GM19328 (cell line): ENCODE data around the gene APC.
A peak's percentile ranks its signal among the peaks of the same experiment; 100 is the strongest.
"Not testable (repeated sequence)": the region's sequence is repeated elsewhere in the genome, so short reads cannot be mapped to it uniquely, and the experiment has no call there.

Experiments used
- ATAC-seq: cut with Tn5 transposase; IDR thresholded peaks from one replicate; pipeline ENCODE4 v1.9.1; 2021; ENCODE audit warnings: mild to moderate bottlenecking, moderate library complexity; ENCODE audit not compliant: unreplicated experiment

Gene APC

DNA sequence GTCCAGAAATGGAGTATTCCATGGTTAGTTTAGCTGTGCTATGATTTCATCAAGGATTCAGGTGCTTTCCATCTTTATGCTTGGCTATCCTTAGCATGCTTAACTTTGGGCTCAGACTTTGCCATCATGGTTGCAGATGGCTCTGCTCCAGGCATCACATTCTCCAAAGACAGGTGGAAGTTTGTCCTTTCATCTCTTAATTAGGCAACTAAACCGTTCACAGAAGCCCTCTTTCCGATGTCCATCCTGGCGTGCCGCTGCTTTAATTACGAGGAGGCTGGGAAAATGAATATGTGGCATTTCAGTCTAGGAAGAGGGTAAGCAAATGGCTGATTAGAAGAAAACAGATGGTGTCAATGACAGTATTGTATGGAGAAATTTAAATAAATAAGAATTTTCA, 24.5 kb upstream of the APC start:
- no peak for ATAC-seq

GRCh38 chr5:112716895-112717294, 20.8 kb upstream of the APC start:
- ATAC-seq, result not testable (repeated sequence)

DNA sequence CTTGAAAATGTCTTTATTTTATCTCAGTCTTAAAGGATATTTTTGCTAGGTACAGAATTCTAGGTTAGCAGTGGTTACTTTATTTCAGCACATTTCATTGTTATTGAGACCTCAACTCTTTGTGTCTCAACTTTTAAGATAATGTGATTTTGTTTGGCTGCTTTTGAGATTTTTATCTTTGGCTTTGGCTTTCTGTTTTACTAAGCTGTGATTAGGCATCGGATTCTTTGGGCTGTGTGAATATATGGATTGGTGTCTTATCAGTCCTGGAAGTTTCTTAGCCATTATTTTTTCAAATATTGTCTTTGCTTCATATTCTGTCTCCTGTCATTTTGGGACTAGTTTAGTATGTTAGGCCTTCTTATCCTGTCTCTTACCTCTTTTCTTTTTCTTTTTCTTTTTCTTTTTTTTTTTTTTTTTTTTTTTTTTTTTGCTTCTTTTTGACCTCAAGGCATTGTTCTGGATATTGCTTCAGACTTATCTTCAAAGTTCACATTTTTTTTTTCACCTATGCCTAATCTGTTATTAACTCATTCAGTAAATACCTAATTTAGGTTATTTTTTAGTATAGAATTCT, 20.1 kb upstream of the APC start:
- ATAC-seq, result no peak

DNA sequence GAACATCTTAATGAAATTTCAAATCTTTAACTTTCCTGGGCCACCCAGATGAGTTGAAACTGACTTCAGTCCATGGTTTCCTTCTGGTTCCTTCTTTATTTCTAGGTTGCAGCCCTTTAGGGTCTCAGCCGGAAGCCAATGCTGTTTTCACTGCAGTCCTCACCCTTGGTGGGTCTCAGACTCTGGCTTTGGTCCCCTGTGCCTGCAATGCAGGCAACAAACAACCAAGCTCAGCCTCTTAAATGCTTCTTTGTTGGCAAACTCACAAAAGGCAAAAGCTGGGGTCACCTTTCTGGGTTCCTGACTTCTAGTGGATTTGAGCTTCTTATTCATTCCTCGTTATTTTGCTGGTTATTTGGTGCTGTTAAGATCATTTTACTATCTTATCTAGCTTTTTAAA, 19.3 kb upstream of the APC start:
- no peak for ATAC-seq

DNA sequence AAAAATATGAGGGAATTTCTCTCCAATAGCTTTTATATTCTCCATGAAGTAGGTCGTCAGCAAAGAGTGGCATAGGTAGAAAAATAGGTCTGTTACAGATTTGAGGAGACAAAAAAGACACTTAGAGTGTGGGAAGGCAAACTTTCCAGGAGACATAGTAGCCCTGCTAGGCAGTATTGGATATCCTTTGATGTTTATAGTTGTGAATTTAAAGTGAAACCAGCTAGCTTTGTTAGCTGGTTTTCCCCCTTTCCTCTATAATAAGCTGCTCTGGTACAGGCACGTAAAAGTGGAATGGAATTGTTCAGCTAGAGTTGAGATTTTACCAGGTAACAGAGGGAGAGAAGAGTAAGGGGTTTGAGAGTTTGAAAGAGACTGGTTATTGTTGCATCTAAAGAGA, 17.1 kb upstream of the APC start:
- no peak for ATAC-seq

DNA sequence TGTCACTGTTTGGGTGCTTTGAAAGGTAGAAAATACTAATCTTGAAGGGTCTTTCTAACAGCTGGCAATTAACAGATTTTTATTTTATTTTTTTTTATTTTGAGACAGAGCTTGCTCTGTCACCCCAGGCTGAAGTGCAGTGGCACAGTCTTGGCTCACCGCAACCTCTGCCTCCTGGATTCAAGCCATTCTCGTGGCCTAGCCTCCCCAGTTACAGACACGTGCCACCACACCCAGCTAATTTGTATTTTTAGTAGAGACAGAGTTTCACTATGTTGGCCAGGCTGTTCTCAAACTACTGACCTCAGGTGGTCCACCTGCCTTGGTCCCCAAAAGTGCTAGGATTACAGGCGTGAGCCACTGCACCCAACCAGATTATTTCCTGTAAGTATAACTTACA, 12.8 kb upstream of the APC start:
- no peak for ATAC-seq

- no peak for ATAC-seq
Observed at GRCh38 chr5:112729630-112730029, 8.1 kb upstream of the APC start.

GRCh38 chr5:112732131-112732530, 5.6 kb upstream of the APC start:
- no peak for ATAC-seq

DNA sequence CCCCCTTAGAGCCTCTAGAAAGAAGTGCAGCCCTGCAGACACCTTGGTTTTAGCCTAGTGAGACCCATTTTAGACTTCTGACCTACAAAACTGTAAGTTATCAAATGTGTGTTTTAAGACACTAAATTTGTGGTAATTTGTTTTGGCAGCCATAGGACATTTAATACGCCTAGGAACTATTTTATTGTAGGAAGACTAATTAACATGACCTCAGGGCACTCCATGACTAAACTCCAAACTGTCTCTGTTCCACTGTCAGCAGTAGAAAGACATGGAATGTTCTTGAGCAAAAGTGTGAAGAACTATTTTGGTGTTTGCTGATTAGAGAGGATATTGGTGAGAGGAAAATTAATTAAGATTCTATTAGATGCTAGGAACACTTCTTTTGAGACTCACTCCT, 4.1 kb upstream of the APC start:
- no peak for ATAC-seq

- ATAC-seq, result no peak
Observed at GRCh38 chr5:112734597-112734996, 3.1 kb upstream of the APC start.

DNA sequence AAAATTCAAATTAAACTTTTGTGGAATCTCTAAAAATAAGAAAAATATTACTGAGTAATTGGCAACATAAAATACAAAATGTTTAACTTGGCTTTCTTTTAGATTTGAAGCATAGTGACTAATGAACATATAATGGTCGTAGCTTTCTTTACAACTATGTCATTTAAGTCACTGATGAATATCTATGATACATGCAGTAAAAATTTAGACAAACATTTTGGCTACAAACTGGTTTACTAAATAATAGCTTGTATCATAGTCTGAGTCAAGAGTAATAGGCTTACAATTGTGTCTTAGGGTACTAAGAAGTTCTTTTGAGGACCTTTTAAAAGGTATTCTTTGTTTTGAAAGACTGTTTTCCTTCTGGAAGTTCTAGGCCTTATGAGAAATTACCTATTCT, 2.0 kb upstream of the APC start:
- ATAC-seq, result no peak

DNA sequence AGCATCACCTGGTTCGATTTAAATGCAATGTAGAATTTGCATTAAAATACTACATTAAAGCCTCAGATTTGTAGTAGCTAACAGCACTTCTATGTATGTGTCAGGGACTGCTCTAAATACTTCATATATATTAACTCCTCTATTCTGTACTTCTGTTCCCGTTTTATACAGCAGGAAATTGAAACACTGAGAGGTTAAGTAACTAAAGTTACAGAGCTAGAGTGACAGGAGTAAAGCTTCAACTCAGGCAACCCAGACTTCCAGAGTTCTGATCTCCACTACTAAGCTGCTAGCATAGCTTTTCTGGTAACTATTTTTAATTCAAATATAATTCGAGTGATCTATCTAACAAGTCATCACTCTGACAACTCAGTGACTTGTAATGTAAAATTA, 619 bp upstream of the APC start:
- ATAC-seq, result peak; percentile 1

- peak; percentile 18 for ATAC-seq
Observed at GRCh38 chr5:112738191-112738560, 491 bp downstream of the APC start.

DNA sequence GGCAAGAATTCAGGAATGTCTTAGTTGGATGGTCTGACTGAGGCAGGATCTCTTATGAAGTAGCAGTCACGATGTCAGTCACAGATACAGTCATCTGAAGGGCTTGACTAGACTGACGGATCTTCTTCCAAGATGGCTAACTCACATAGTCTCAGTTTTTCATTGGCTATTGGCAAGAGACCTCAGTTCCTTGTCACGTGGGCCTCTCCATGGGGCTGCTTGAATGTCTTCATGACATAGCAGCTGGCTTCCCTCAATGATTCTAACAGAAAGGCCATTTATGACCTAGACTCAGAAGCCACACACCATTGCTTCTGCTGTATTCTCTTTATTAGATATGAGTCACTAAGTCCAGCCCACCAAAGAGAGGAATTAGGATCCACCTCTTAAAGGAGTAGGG, 4.7 kb downstream of the APC start:
- ATAC-seq, result no peak

DNA sequence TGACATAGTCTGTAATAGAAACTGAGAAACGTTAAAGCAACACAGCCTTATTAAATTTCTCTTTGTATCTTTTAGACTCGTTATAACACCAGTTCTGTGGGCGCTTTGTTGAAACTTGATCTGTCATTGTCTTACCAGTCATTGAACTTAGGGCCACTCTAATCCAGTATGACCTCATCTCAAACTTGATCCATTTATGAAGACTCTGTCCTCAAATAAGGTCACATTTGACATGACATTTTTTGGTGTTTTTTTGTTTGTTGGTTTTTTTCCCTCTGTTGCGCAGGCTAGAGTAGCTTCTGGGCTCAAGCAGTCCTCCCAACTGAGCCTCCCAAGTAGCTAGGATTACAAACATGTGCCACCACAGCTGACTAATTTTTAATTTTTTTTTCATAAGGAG, 5.9 kb downstream of the APC start:
- ATAC-seq, result no peak

DNA sequence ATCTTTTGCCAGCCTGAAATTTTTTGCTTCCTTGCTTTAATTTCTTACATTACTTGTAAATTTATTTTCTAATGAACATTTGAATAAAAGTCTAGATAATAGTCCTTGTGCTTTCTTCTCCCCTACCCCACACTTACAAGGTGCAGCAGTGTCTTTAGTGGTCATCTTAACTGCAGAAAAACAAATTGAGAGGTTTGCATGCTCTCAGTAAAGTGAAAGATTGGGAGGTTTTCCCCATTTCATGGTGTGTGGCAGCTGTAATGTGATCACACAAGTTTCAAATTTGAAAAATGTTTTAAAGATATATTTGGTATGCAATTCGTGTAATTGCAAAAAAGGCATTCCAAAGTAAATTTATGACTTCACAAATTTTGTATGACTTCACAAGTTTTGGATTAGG, 14.7 kb downstream of the APC start:
- no peak for ATAC-seq

- ATAC-seq, result no peak
Observed at GRCh38 chr5:112755703-112756102, 18.0 kb downstream of the APC start.

- peak; percentile 73 for ATAC-seq
Observed at GRCh38 chr5:112757468-112758208, 20.0 kb downstream of the APC start.

GRCh38 chr5:112758676-112759075, 21.0 kb downstream of the APC start:
- ATAC-seq, result no peak

GRCh38 chr5:112762113-112762810, 24.6 kb downstream of the APC start:
- no peak for ATAC-seq

DNA sequence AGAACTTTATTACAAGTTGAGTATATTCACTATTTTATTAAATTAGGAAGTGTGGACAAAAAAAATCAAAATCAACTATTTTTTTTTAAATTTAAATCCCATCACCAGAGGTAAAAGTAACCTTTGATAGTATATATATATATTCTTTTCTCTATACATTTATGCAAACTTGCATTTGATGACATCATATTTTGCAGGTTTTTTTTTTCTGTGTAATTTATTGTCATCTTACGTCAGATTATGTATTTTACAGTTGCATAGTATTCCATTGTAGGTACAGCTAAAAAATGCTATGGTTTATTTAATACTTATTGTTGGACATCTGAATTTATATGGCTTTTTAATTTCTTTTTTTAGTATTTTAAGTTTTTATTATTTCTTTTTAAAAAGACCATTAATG, 25.5 kb downstream of the APC start:
- no peak for ATAC-seq

GRCh38 chr5:112772124-112772523, 34.4 kb downstream of the APC start:
- ATAC-seq, result no peak
